Neural cell (in vitro differentiated cells): ENCODE results near the gene LATS2. TPM values are rescaled to one million over a fixed set of nuclear protein-coding genes. Genes with fewer than 3 reads are reported as not detected.

Experiments used
- H2AFZ ChIP-seq: fragments of 200-600, 300-800 bp; sonication (generic), shearing (Covaris generic); 2 replicates; pipeline ENCODE4 v1.6.0; 2014; ENCODE audit warnings: low read depth, mild to moderate bottlenecking, antibody characterized with exemption, low read length, moderate library complexity
- H3F3A ChIP-seq: fragments of 200-600 bp; shearing (Covaris generic); 2 replicates; pipeline ENCODE4 v1.6.1; 2016; ENCODE audit warnings: mild to moderate bottlenecking, moderate library complexity, mixed read lengths, antibody characterized with exemption, low read length; ENCODE audit not compliant: insufficient read depth, poor library complexity, severe bottlenecking
- H3K27ac ChIP-seq: fragments of 200-600, 300-800 bp; sonication (generic), shearing (Covaris generic); 2 replicates; pipeline ENCODE4 v1.5.1; 2014; ENCODE audit warnings: mild to moderate bottlenecking, low read length, moderate library complexity
- H3K27me3 ChIP-seq: fragments of 300-800, 200-600 bp; sonication (generic), shearing (Covaris generic); 2 replicates; pipeline ENCODE4 v1.6.0; 2014; ENCODE audit warnings: mild to moderate bottlenecking, low read depth, low read length, moderate library complexity; ENCODE audit not compliant: insufficient read depth
- H3K36me3 ChIP-seq: fragments of 300-800, 200-600 bp; sonication (generic), shearing (Covaris generic); 2 replicates; pipeline ENCODE4 v1.5.1; 2014; ENCODE audit warnings: mild to moderate bottlenecking, antibody characterized with exemption, low read length, moderate library complexity; ENCODE audit not compliant: insufficient read depth
- H3K4me2 ChIP-seq: fragments of 300-800, 200-600 bp; sonication (generic), shearing (Covaris generic); 2 replicates; pipeline ENCODE4 v1.6.0; 2014; ENCODE audit warnings: mild to moderate bottlenecking, low read length
- H3K4me3 ChIP-seq: fragments of 300-800, 200-600 bp; sonication (generic), shearing (Covaris generic); 2 replicates; pipeline ENCODE4 v1.5.1; 2014; ENCODE audit warnings: mild to moderate bottlenecking, low read length, moderate library complexity
- H3K79me2 ChIP-seq: fragments of 200-600 bp; shearing (Covaris generic); replicated peaks from 2 replicates; pipeline ENCODE4 v1.6.0; 2014; ENCODE audit warnings: mild to moderate bottlenecking, low read length, moderate library complexity; ENCODE audit not compliant: insufficient read depth
- H3K9ac ChIP-seq: fragments of 300-800, 200-600 bp; sonication (generic), shearing (Covaris generic); 2 replicates; pipeline ENCODE4 v1.6.1; 2016; ENCODE audit warnings: mild to moderate bottlenecking, low read length, mixed read lengths
- H3K9me2 ChIP-seq: fragments of 200-600 bp; shearing (Covaris generic); 2 replicates; pipeline ENCODE4 v1.6.1; 2016; ENCODE audit warnings: mild to moderate bottlenecking, low read length, mixed read lengths; ENCODE audit not compliant: insufficient read depth
- H3K9me3 ChIP-seq: fragments of 200-600, 300-800 bp; sonication (generic), shearing (Covaris generic); 2 replicates; pipeline ENCODE4 v1.6.1; 2016; ENCODE audit warnings: mild to moderate bottlenecking, mixed run types, low read length, moderate library complexity, mixed read lengths
- H4K20me1 ChIP-seq: fragments of 200-600 bp; shearing (Covaris generic); 2 replicates; pipeline ENCODE4 v1.6.1; 2016; ENCODE audit warnings: mild to moderate bottlenecking, mixed run types; ENCODE audit not compliant: insufficient read depth
- EP300 ChIP-seq: fragments of 450-650 bp; conservative IDR thresholded peaks from 2 replicates; pipeline ENCODE4 v1.6.1; 2014; ENCODE audit warnings: antibody characterized with exemption, mild to moderate bottlenecking, moderate library complexity; ENCODE audit not compliant: poor library complexity, severe bottlenecking
- EZH2 ChIP-seq: fragments of 200-600, 300-800 bp; shearing (Covaris generic), sonication (generic); IDR thresholded peaks from 2 replicates; pipeline ENCODE4 v1.6.1; 2014; ENCODE audit warnings: antibody characterized with exemption, low read length, borderline replicate concordance, mild to moderate bottlenecking; ENCODE audit not compliant: insufficient read depth, poor library complexity, severe bottlenecking
- MXI1 ChIP-seq: fragments of 450-650 bp; conservative IDR thresholded peaks from 2 replicates; pipeline ENCODE4 v1.6.1; 2014; ENCODE audit warnings: antibody characterized with exemption, mild to moderate bottlenecking; ENCODE audit not compliant: poor library complexity, severe bottlenecking
- POLR2AphosphoS5 ChIP-seq: IDR thresholded peaks from 2 replicates; pipeline ENCODE4 v1.6.1; 2012
- RAD21 ChIP-seq: fragments of 450-650 bp; conservative IDR thresholded peaks from 2 replicates; pipeline ENCODE4 v1.6.1; 2014; ENCODE audit warnings: antibody characterized with exemption, mild to moderate bottlenecking, moderate library complexity
- SMC3 ChIP-seq: fragments of 450-650 bp; conservative IDR thresholded peaks from 2 replicates; pipeline ENCODE4 v1.6.1; 2014; ENCODE audit warnings: antibody characterized with exemption, mild to moderate bottlenecking, moderate library complexity; ENCODE audit not compliant: poor library complexity
- TAF1 ChIP-seq: IDR thresholded peaks from 2 replicates; pipeline ENCODE4 v1.6.1; 2012; ENCODE audit warnings: low read depth
- polyA plus RNA-seq: library from polyadenylated mRNA; depleted of rRNA; stranded (reverse); fragments of >200 nt; gene quantifications from 2 replicates; pipeline ENCODE4 v1.2.3, GENCODE V29; 2014
- TF ChIP-seq, protein P1 (sequence below): fragments of 450-650 bp; IDR thresholded peaks from 2 replicates; pipeline ENCODE4 v1.5.1; 2014; ENCODE audit warnings: antibody characterized with exemption, mild to moderate bottlenecking, moderate library complexity; ENCODE audit not compliant: poor library complexity, severe bottlenecking
- TF ChIP-seq, protein P2 (sequence below): IDR thresholded peaks from 2 replicates; pipeline ENCODE4 v1.6.1; 2012; ENCODE audit warnings: borderline replicate concordance

Gene LATS2
- polyA plus RNA-seq, 1 donor from 2014 or later: 2.6 TPM

DNA sequence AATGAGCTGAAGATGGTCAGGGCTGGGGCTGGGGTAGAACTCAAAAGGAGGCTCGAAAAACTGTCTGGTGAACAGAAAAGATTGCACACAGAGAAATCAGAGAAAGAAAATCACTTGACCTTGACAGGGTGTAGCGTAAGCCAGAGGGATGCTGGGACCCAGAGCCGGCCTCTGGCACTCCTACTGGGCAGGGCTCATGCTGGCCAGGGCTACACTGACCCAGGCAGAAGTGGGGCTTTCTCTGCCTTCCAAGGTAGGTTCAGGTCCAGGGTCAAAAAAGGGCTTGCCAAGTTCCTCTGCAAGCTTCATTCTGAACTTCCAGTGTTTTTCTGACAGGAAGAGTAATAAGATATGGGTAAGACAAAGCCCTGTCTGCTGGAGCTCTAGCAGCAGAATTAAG is 56.2 kb downstream of the LATS2 start:
- no peak overlapping the region for H3K4me2 ChIP-seq
- no peak overlapping the region for H3K9ac ChIP-seq
- no peaks in the 10 kb centered on the region for H3K9me2 ChIP-seq
- TF ChIP-seq, protein P1, sequence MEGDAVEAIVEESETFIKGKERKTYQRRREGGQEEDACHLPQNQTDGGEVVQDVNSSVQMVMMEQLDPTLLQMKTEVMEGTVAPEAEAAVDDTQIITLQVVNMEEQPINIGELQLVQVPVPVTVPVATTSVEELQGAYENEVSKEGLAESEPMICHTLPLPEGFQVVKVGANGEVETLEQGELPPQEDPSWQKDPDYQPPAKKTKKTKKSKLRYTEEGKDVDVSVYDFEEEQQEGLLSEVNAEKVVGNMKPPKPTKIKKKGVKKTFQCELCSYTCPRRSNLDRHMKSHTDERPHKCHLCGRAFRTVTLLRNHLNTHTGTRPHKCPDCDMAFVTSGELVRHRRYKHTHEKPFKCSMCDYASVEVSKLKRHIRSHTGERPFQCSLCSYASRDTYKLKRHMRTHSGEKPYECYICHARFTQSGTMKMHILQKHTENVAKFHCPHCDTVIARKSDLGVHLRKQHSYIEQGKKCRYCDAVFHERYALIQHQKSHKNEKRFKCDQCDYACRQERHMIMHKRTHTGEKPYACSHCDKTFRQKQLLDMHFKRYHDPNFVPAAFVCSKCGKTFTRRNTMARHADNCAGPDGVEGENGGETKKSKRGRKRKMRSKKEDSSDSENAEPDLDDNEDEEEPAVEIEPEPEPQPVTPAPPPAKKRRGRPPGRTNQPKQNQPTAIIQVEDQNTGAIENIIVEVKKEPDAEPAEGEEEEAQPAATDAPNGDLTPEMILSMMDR: no peak
- TF ChIP-seq MXI1 (no peak), TAF1 (no peak), POLR2AphosphoS5 (no peak)
- no peaks in the 10 kb centered on the region for H3K79me2 ChIP-seq
- H3K9me3 ChIP-seq: no peaks in the 10 kb centered on the region
- H3K27me3 ChIP-seq: no peaks in the 10 kb centered on the region
- no peaks in the 10 kb centered on the region for H3F3A ChIP-seq
- no peak overlapping the region for H2AFZ ChIP-seq
- H4K20me1 ChIP-seq: no peaks in the 10 kb centered on the region
- no peak overlapping the region for H3K27ac ChIP-seq
- no peak overlapping the region for H3K4me3 ChIP-seq
- no peaks in the 10 kb centered on the region for H3K36me3 ChIP-seq

DNA sequence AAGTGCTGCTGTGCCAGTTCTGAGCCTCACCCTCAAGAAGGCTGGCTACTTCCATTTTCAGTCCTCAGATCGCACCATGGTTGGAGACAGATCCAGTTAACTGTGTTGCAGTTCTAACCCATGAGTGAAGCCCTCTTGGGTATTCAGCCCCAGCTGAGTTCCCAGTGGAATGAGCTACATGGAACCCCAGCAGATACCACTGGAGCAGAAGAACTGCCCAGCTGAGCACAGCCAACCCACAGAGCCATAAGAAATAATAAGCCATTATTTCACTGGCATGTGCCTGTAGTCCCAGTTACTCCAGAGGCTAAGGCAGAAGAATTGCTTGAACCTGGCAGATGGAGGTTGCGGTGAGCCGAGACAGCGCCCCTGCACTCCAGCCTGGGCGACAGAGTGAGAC is 59.9 kb downstream of the LATS2 start:
- H2AFZ ChIP-seq: no peak overlapping the region
- H4K20me1 ChIP-seq: no peaks in the 10 kb centered on the region
- H3K4me3 ChIP-seq: no peak overlapping the region
- no peaks in the 10 kb centered on the region for H3K36me3 ChIP-seq
- no peaks in the 10 kb centered on the region for H3F3A ChIP-seq
- TF ChIP-seq TAF1 (no peak), EP300 (no peak), RAD21 (no peak), POLR2AphosphoS5 (no peak), SMC3 (no peak), MXI1 (no peak), EZH2 (no peak)
- TF ChIP-seq, protein P1: no peak
- TF ChIP-seq, protein P2, sequence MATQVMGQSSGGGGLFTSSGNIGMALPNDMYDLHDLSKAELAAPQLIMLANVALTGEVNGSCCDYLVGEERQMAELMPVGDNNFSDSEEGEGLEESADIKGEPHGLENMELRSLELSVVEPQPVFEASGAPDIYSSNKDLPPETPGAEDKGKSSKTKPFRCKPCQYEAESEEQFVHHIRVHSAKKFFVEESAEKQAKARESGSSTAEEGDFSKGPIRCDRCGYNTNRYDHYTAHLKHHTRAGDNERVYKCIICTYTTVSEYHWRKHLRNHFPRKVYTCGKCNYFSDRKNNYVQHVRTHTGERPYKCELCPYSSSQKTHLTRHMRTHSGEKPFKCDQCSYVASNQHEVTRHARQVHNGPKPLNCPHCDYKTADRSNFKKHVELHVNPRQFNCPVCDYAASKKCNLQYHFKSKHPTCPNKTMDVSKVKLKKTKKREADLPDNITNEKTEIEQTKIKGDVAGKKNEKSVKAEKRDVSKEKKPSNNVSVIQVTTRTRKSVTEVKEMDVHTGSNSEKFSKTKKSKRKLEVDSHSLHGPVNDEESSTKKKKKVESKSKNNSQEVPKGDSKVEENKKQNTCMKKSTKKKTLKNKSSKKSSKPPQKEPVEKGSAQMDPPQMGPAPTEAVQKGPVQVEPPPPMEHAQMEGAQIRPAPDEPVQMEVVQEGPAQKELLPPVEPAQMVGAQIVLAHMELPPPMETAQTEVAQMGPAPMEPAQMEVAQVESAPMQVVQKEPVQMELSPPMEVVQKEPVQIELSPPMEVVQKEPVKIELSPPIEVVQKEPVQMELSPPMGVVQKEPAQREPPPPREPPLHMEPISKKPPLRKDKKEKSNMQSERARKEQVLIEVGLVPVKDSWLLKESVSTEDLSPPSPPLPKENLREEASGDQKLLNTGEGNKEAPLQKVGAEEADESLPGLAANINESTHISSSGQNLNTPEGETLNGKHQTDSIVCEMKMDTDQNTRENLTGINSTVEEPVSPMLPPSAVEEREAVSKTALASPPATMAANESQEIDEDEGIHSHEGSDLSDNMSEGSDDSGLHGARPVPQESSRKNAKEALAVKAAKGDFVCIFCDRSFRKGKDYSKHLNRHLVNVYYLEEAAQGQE: no peak
- H3K9ac ChIP-seq: no peak overlapping the region
- H3K4me2 ChIP-seq: no peak overlapping the region
- no peak overlapping the region for H3K27ac ChIP-seq
- H3K9me3 ChIP-seq: no peaks in the 10 kb centered on the region
- no peaks in the 10 kb centered on the region for H3K79me2 ChIP-seq
- no peaks in the 10 kb centered on the region for H3K9me2 ChIP-seq
- no peaks in the 10 kb centered on the region for H3K27me3 ChIP-seq
